OCI-LY7 (cell line): ENCODE measurements around the gene PLXDC2. TPM values are rescaled to one million over a fixed set of nuclear protein-coding genes. Genes with fewer than 3 reads are reported as not detected.

Source experiments
- BruUV-seq: library from RNA; stranded (reverse); fragments of 400-500 nt; replicated peaks from 2 replicates; lab custom pipeline; 2021; lab: Mats Ljungman, UMichigan
- CTCF ChIA-PET: fragments of 300-600 bp; sonication (Branson Sonifier 250); formaldehyde crosslinking; loops from one replicate; lab custom pipeline; 2022; ENCODE audit warnings: antibody characterized with exemption; ENCODE audit not compliant: unreplicated experiment; lab: Charles Lee
- POLR2A ChIA-PET: fragments of 300-600 bp; sonication (Branson Sonifier 250); formaldehyde crosslinking; loops from one replicate; lab custom pipeline; 2022; ENCODE audit warnings: antibody characterized with exemption; lab: Charles Lee
- DNase-seq: peaks from one replicate; pipeline ENCODE4 v3.0.0-alpha.2; 2015; ENCODE audit warnings: low spot score
- H2AFZ ChIP-seq: fragments of 200-600 bp; sonication (generic), shearing (Covaris generic); 2 replicates; pipeline ENCODE4 v1.6.1; 2014; ENCODE audit warnings: mild to moderate bottlenecking, antibody characterized with exemption, low read length, moderate library complexity
- H3K27ac ChIP-seq: fragments of 200-600 bp; sonication (generic); 2 replicates; pipeline ENCODE4 v1.5.1; 2014; ENCODE audit warnings: mixed run types, low read depth, mild to moderate bottlenecking, moderate library complexity, low read length, inconsistent platforms; ENCODE audit not compliant: poor library complexity, severe bottlenecking
- H3K36me3 ChIP-seq: fragments of 200-600 bp; sonication (generic); 2 replicates; pipeline ENCODE4 v1.6.1; 2014; ENCODE audit warnings: mild to moderate bottlenecking, antibody characterized with exemption, low read length, moderate library complexity, mixed read lengths; ENCODE audit not compliant: insufficient read depth
- H3K4me1 ChIP-seq: fragments of 200-600 bp; sonication (generic); 2 replicates; pipeline ENCODE4 v1.5.1; 2014; ENCODE audit warnings: mild to moderate bottlenecking, low read length; ENCODE audit not compliant: insufficient read depth, poor library complexity, severe bottlenecking
- H3K4me2 ChIP-seq: fragments of 200-600 bp; sonication (generic); 2 replicates; pipeline ENCODE4 v1.6.1; 2014; ENCODE audit warnings: mild to moderate bottlenecking, low read length
- H3K4me3 ChIP-seq: fragments of 200-600 bp; sonication (generic); 2 replicates; pipeline ENCODE4 v1.5.1; 2014; ENCODE audit warnings: mild to moderate bottlenecking, low read depth, low read length; ENCODE audit not compliant: poor library complexity, severe bottlenecking
- H3K79me2 ChIP-seq: fragments of 200-600 bp; sonication (generic); 2 replicates; pipeline ENCODE4 v1.6.1; 2016; ENCODE audit warnings: low read depth, mild to moderate bottlenecking, low read length, moderate library complexity, mixed read lengths; ENCODE audit not compliant: insufficient read depth
- H3K9me2 ChIP-seq: fragments of 200-600 bp; sonication (generic); 2 replicates; pipeline ENCODE4 v1.6.1; 2016; ENCODE audit warnings: mild to moderate bottlenecking, low read length, mixed read lengths; ENCODE audit not compliant: insufficient read depth
- H3K9me3 ChIP-seq: fragments of 200-600 bp; sonication (generic); 2 replicates; pipeline ENCODE4 v1.6.1; 2014; ENCODE audit warnings: mild to moderate bottlenecking, mixed run types, low read length, mixed read lengths
- H4K20me1 ChIP-seq: fragments of 200-600 bp; sonication (generic); 2 replicates; pipeline ENCODE4 v1.6.1; 2014; ENCODE audit warnings: mild to moderate bottlenecking, antibody characterized with exemption, low read length, moderate library complexity, mixed read lengths; ENCODE audit not compliant: insufficient read depth
- CTCF ChIP-seq: fragments of 200-600 bp; sonication (generic); conservative IDR thresholded peaks from 2 replicates; pipeline ENCODE4 v1.5.1; 2014; ENCODE audit warnings: mild to moderate bottlenecking, antibody characterized with exemption, low read length, moderate library complexity, mixed read lengths
- EZH2phosphoT487 ChIP-seq: fragments of 200-600 bp; sonication (generic); IDR thresholded peaks from 2 replicates; pipeline ENCODE4 v1.6.1; 2018; ENCODE audit warnings: low read depth, borderline replicate concordance, mild to moderate bottlenecking, mixed run types, antibody characterized with exemption, low read length, moderate library complexity, mixed read lengths
- intact Hi-C: fragments of 100-400 bp; cut with micrococcal nuclease; formaldehyde crosslinking; loops from one replicate; pipeline ENCODE4 v1.10.0; 2022; ENCODE audit not compliant: unreplicated experiment
- total RNA-seq, 2 experiments: library from RNA; depleted of rRNA in 1 of 2; stranded (reverse); fragments of >200 nt in 1 of 2; shearing (Covaris generic) in 1 of 2; gene quantifications; 2 replicates each; pipeline ENCODE4 v1.2.3, GENCODE V29; 2014 to 2022

Gene PLXDC2
- total RNA-seq, 2 experiments from 2014 or later = not detected

- H3K9me3 ChIP-seq = no peaks in the 10 kb centered on the region
- no peak overlapping the region for H3K4me2 ChIP-seq
- CTCF ChIA-PET = no interaction called here
- H3K36me3 ChIP-seq = no peaks in the 10 kb centered on the region
- H3K79me2 ChIP-seq = no peaks in the 10 kb centered on the region
- H4K20me1 ChIP-seq = no peaks in the 10 kb centered on the region
- intact Hi-C loops = no loop called here
- H3K27ac ChIP-seq = no peak overlapping the region
- no peak overlapping the region for H2AFZ ChIP-seq
- no TSS peak for BruUV-seq
- no peak for TF ChIP-seq CTCF
- TF ChIP-seq EZH2phosphoT487 = no peak
- H3K9me2 ChIP-seq = no peaks in the 10 kb centered on the region
- H3K4me3 ChIP-seq = no peak overlapping the region
- POLR2A ChIA-PET = interaction anchor here (0.5 kb wide), 1 partner anchor 127 kb away, joined by 3 read pairs; no protein-coding TSS in a partner anchor
- DNase-seq = no peak
- no peaks in the 10 kb centered on the region for H3K4me1 ChIP-seq
Observed at GRCh38 chr10:19772972-19773371, 43.3 kb upstream of the PLXDC2 start.

DNA sequence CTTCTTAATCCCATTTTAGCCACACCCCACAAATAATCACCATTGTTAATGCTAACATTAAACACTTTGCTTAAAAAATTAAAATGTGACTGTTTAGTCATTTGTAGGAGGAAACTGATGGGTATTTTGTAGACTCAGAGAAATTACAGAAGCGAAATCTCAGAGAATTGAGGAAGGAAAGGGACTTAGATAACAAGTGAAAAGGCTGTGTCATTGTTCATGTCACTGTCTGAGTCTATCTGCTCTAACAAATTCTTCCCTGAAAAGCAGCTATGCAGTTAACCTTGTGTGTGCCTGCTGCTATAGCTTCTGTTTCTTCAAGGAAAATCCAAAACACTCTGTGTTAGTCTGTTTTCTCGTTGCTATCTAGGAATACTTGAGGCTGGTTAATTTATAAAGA, 40.9 kb upstream of the PLXDC2 start:
- Histone ChIP-seq H3K4me1 (no peaks in the 10 kb centered on the region), H3K27ac (no peak overlapping the region), H3K4me3 (no peak overlapping the region), H3K9me3 (no peaks in the 10 kb centered on the region), H2AFZ (no peak overlapping the region), H3K79me2 (no peaks in the 10 kb centered on the region), H4K20me1 (no peaks in the 10 kb centered on the region), H3K36me3 (no peaks in the 10 kb centered on the region), H3K4me2 (no peak overlapping the region), H3K9me2 (no peaks in the 10 kb centered on the region)
- intact Hi-C loops = no loop called here
- CTCF ChIA-PET = no interaction called here
- DNase-seq = no peak
- BruUV-seq = no TSS peak
- TF ChIP-seq CTCF = no peak
- no peak for TF ChIP-seq EZH2phosphoT487
- POLR2A ChIA-PET = no interaction called here

DNA sequence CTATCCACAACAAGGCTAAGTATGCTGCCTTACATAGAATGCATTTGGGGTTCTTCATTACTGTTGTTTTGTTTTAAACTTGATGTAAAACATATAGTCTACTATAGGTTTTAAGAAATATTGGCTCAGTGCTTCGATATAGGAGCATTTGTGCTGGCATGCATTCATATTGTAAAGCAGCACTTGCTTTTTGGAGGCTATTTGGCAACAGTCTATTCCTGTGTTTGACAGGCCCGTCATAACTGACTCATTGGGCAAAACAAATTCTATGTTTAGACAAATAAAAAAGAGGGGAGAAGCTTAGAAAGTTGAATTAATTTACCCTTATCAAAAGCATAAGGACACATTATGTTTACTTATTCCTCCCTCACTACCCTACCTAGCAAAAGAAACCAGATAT, 38.4 kb upstream of the PLXDC2 start:
- intact Hi-C loops = no loop called here
- Histone ChIP-seq H3K4me3 (no peak overlapping the region), H3K4me2 (no peak overlapping the region), H3K9me2 (no peaks in the 10 kb centered on the region), H2AFZ (no peak overlapping the region), H3K36me3 (no peaks in the 10 kb centered on the region), H3K79me2 (no peaks in the 10 kb centered on the region), H3K27ac (no peak overlapping the region), H3K4me1 (no peaks in the 10 kb centered on the region), H3K9me3 (no peaks in the 10 kb centered on the region), H4K20me1 (no peaks in the 10 kb centered on the region)
- ChIA-PET POLR2A (no interaction called here), CTCF (no interaction called here)
- BruUV-seq = no TSS peak
- TF ChIP-seq CTCF (no peak), EZH2phosphoT487 (no peak)
- no peak for DNase-seq
